ENCODE results near the gene SLC43A3. TPM values are rescaled to one million over a fixed set of nuclear protein-coding genes. Genes with fewer than 3 reads are reported as not detected.
A peak's percentile ranks its signal among the peaks of the same experiment; 100 is the strongest.

The SLC43A3 gene
- total and polyA plus RNA-seq, 2 experiments from 2014 or later: 23.2 to 33.3 TPM

DNA sequence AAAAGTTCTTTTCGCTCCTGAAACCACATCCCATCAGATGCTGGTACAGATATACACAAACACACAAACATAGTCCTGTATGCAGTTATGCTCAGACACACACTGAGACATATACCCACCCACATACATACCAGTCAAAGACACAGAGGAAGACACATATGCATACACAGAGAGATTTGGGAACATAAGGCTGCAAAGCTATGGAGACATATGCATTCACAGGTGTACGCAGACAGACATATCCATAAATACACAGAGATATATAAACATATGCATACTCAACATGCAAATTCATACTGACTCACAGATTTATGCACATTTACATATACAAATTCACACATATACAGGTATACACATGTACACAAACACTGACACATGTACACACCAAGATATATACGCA lies 52.0 kb downstream of the SLC43A3 start:
- H4K20me1 ChIP-seq (ENCODE audit: insufficient read depth): no peaks in the 10 kb centered on the region
- H3K9ac ChIP-seq: no peak overlapping the region
- H3K4me3 ChIP-seq: no peak overlapping the region
- no peak overlapping the region for H3K4me2 ChIP-seq (ENCODE audit: unreplicated experiment)
- no peak for DNase-seq
- 66 to 72% methylated on average over 3 of the region's 3 CpGs for WGBS, 2 experiments (ENCODE audit: low coverage in 1 of 2, low lambda C conversion rate in 2 of 2, missing lambda C conversion rate in 2 of 2)
- no peak overlapping the region for H3K27ac ChIP-seq
- no peak overlapping the region for H2AFZ ChIP-seq
- H3K27me3 ChIP-seq (replicated peaks; ENCODE audit: insufficient read depth): no peaks in the 10 kb centered on the region
- H3K9me2 ChIP-seq (ENCODE audit: insufficient read depth): no peaks in the 10 kb centered on the region
- TF ChIP-seq EZH2 (IDR thresholded peaks at IDR 0.05; ENCODE audit: insufficient read depth, poor library complexity, severe bottlenecking) (no peak), EZH2phosphoT487 (IDR thresholded peaks at IDR 0.05; ENCODE audit: insufficient read depth, low read depth) (no peak)
- no peaks in the 10 kb centered on the region for H3K9me3 ChIP-seq (ENCODE audit: low read depth)
- H3F3A ChIP-seq (ENCODE audit: insufficient read depth): no peaks in the 10 kb centered on the region
- H3K36me3 ChIP-seq (ENCODE audit: low read depth): no peaks in the 10 kb centered on the region
- peaks cover 2% of the 10 kb centered on the region; the same call in 1 of the 2 replicates for H3K4me1 ChIP-seq (ENCODE audit: insufficient read depth)
- no peaks in the 10 kb centered on the region for H3K79me2 ChIP-seq (ENCODE audit: insufficient read depth)
- in situ Hi-C loops (cut with MboI): no loop called here

DNA sequence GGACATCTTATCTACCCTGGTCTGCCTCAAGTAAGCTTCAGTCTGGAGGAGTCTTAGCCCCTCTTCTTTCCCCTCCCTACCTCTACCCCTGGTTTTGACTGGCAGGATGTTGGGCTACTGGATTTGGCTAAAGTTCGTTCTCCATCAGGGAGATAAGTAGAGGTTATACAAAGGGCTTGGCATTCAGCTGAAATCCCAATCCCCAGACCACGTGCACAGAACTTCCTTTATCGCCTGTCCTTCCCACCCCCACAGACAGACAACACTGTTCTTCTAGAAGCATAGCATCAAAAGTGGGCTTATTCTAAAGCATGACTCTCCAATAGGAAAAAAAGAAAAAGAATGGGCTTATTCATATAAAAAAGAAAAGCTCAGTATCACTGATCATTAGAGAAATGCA lies 53.8 kb downstream of the SLC43A3 start:
- Histone ChIP-seq H3K79me2 (ENCODE audit: insufficient read depth) (no peaks in the 10 kb centered on the region), H3K4me1 (ENCODE audit: insufficient read depth) (peaks cover 7% of the 10 kb centered on the region; the same call in 1 of the 2 replicates), H3K9ac (no peak overlapping the region), H3K36me3 (ENCODE audit: low read depth) (no peaks in the 10 kb centered on the region), H3K27me3 (replicated peaks; ENCODE audit: insufficient read depth) (no peaks in the 10 kb centered on the region), H3F3A (ENCODE audit: insufficient read depth) (no peaks in the 10 kb centered on the region), H3K27ac (no peak overlapping the region), H3K9me2 (ENCODE audit: insufficient read depth) (no peaks in the 10 kb centered on the region), H3K9me3 (ENCODE audit: low read depth) (no peaks in the 10 kb centered on the region), H3K4me3 (no peak overlapping the region), H3K4me2 (ENCODE audit: unreplicated experiment) (no peak overlapping the region), H2AFZ (no peak overlapping the region), H4K20me1 (ENCODE audit: insufficient read depth) (no peaks in the 10 kb centered on the region)
- DNase-seq: no peak
- WGBS, 2 experiments (ENCODE audit: low coverage in 1 of 2, low lambda C conversion rate in 2 of 2, missing lambda C conversion rate in 2 of 2): 62 to 83% methylated on average over 3 of the region's 3 CpGs
- TF ChIP-seq EZH2 (IDR thresholded peaks at IDR 0.05; ENCODE audit: insufficient read depth, poor library complexity, severe bottlenecking) (no peak), EZH2phosphoT487 (IDR thresholded peaks at IDR 0.05; ENCODE audit: insufficient read depth, low read depth) (no peak)
- in situ Hi-C loops (cut with MboI): no loop called here

DNA sequence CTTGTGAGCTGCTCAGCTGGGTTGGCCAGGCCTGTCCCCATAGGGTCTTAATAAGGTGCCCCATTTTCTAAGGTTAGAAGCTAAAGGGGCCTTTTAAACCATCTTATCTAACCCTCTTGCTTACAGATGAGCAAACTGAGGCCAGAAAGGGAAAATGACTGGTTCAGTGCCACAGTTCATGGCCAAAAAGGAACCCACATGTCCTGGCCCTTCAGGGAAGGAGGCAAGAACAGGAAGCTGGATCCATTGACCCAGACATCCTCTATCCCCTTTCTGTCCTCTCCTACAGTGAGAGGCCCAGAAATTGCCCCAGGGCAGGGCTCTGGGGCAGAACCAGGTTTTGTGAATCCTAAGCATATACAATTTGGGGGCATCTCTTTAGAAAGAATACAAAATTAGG lies 56.0 kb downstream of the SLC43A3 start:
- Histone ChIP-seq H3K27me3 (replicated peaks; ENCODE audit: insufficient read depth) (no peaks in the 10 kb centered on the region), H3K9me2 (ENCODE audit: insufficient read depth) (no peaks in the 10 kb centered on the region), H4K20me1 (ENCODE audit: insufficient read depth) (no peaks in the 10 kb centered on the region), H3K27ac (no peak overlapping the region), H3F3A (ENCODE audit: insufficient read depth) (no peaks in the 10 kb centered on the region), H3K4me3 (no peak overlapping the region), H3K9ac (no peak overlapping the region), H3K79me2 (ENCODE audit: insufficient read depth) (no peaks in the 10 kb centered on the region), H3K36me3 (ENCODE audit: low read depth) (no peaks in the 10 kb centered on the region), H3K4me2 (ENCODE audit: unreplicated experiment) (no peak overlapping the region), H2AFZ (peak overlapping the region; percentile 25; the same call in 1 of the 2 replicates), H3K4me1 (ENCODE audit: insufficient read depth) (peaks cover 7% of the 10 kb centered on the region; the same call in 1 of the 2 replicates), H3K9me3 (ENCODE audit: low read depth) (no peaks in the 10 kb centered on the region)
- DNase-seq: no peak
- TF ChIP-seq EZH2 (IDR thresholded peaks at IDR 0.05; ENCODE audit: insufficient read depth, poor library complexity, severe bottlenecking) (no peak), EZH2phosphoT487 (IDR thresholded peaks at IDR 0.05; ENCODE audit: insufficient read depth, low read depth) (no peak)
- in situ Hi-C loops (cut with MboI): no loop called here

DNA sequence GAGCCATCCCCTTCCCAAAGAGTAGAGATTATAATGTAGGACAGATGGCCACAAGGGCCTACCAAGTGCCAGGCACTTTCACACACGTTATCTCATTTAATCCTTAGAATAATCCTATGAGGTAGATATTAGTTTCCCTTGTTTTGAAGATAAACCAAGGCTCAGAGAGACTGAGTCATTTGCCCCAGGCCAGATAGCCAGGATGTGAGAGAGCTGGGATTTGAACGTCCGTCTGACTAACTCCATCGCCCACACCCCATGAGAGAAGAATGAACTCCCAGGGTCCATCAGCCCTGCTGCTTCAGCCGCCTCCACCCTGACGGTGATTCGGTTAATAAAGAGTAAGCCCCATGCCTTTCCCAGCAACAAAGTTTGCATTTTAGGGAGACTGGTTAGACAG lies 56.7 kb downstream of the SLC43A3 start:
- 15 to 19% methylated on average over 7 of the region's 7 CpGs for WGBS, 2 experiments (ENCODE audit: low coverage in 1 of 2, low lambda C conversion rate in 2 of 2, missing lambda C conversion rate in 2 of 2)
- no peak overlapping the region for H3K4me3 ChIP-seq
- in situ Hi-C loops (cut with MboI): no loop called here

DNA sequence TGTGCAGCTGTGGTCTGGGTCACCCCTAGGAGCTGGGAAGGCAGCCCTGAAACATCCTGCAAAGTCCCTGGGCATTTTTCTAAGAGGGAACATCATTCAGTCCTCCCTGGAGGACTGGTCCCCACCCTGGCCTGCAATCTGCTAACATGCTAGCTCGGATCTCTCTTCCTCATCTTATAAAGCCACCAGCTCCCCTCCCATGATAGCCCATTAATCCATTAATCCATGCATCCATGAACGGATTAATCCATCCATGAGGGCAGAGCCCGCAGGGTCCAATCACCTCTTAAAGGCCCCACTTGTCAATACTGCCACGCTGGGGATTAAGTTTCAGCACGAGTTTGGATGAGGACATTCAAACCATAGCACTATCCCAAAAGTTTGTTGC lies 58.1 kb downstream of the SLC43A3 start:
- no peak overlapping the region for H3K4me2 ChIP-seq (ENCODE audit: unreplicated experiment)
- H3K79me2 ChIP-seq (ENCODE audit: insufficient read depth): no peaks in the 10 kb centered on the region
- H3F3A ChIP-seq (ENCODE audit: insufficient read depth): no peaks in the 10 kb centered on the region
- no peak overlapping the region for H3K4me3 ChIP-seq
- H3K4me1 ChIP-seq (ENCODE audit: insufficient read depth): peaks cover 7% of the 10 kb centered on the region; the same call in 1 of the 2 replicates
- no peak overlapping the region for H3K9ac ChIP-seq
- H3K27me3 ChIP-seq (replicated peaks; ENCODE audit: insufficient read depth): no peaks in the 10 kb centered on the region
- no peak for DNase-seq
- H3K9me3 ChIP-seq (ENCODE audit: low read depth): no peaks in the 10 kb centered on the region
- WGBS, 2 experiments (ENCODE audit: low coverage in 1 of 2, low lambda C conversion rate in 2 of 2, missing lambda C conversion rate in 2 of 2): 59 to 60% methylated on average over 5 of the region's 5 CpGs
- H3K27ac ChIP-seq: no peak overlapping the region
- H2AFZ ChIP-seq: no peak overlapping the region
- no peak for TF ChIP-seq EZH2 (IDR thresholded peaks at IDR 0.05; ENCODE audit: insufficient read depth, poor library complexity, severe bottlenecking)
- TF ChIP-seq EZH2phosphoT487 (IDR thresholded peaks at IDR 0.05; ENCODE audit: insufficient read depth, low read depth): no peak
- no peaks in the 10 kb centered on the region for H4K20me1 ChIP-seq (ENCODE audit: insufficient read depth)
- in situ Hi-C loops (cut with MboI): no loop called here
- H3K9me2 ChIP-seq (ENCODE audit: insufficient read depth): no peaks in the 10 kb centered on the region
- H3K36me3 ChIP-seq (ENCODE audit: low read depth): no peaks in the 10 kb centered on the region

More for the DNA sequence above, 56.7 kb downstream of the SLC43A3 start:
- H3K4me2 ChIP-seq (ENCODE audit: unreplicated experiment): no peak overlapping the region
- peak overlapping the region; percentile 58 for H3K27ac ChIP-seq
- H4K20me1 ChIP-seq (ENCODE audit: insufficient read depth): no peaks in the 10 kb centered on the region
- peak; percentile 91 for DNase-seq
- peak overlapping the region; percentile 25 for H2AFZ ChIP-seq
- H3K4me1 ChIP-seq (ENCODE audit: insufficient read depth): peaks cover 7% of the 10 kb centered on the region; the same call in 1 of the 2 replicates
- H3K9me2 ChIP-seq (ENCODE audit: insufficient read depth): no peaks in the 10 kb centered on the region
- TF ChIP-seq EZH2 (IDR thresholded peaks at IDR 0.05; ENCODE audit: insufficient read depth, poor library complexity, severe bottlenecking): no peak
- TF ChIP-seq EZH2phosphoT487 (IDR thresholded peaks at IDR 0.05; ENCODE audit: insufficient read depth, low read depth): no peak
- H3K9ac ChIP-seq: 0 out of 2 replicates have a peak overlapping the region, but pooled peaks have one; percentile 19
- H3K27me3 ChIP-seq (replicated peaks; ENCODE audit: insufficient read depth): no peaks in the 10 kb centered on the region
- no peaks in the 10 kb centered on the region for H3F3A ChIP-seq (ENCODE audit: insufficient read depth)
- H3K36me3 ChIP-seq (ENCODE audit: low read depth): no peaks in the 10 kb centered on the region
- H3K79me2 ChIP-seq (ENCODE audit: insufficient read depth): no peaks in the 10 kb centered on the region
- no peaks in the 10 kb centered on the region for H3K9me3 ChIP-seq (ENCODE audit: low read depth)
